Keratinocyte (primary cell): ENCODE results near the gene MAP3K9. TPM values are rescaled to one million over a fixed set of nuclear protein-coding genes. Genes with fewer than 3 reads are reported as not detected.

Source experiments
- DNase-seq: peaks from one replicate; pipeline ENCODE4 v3.0.0-alpha.2; 2011; ENCODE audit warnings: low read depth, missing footprints, low spot score
- FAIRE-seq: peaks from 2 replicates; lab custom pipeline; 2011; peaks lifted over from hg19 to GRCh38; lab: Jason Lieb, UNC
- H2AFZ ChIP-seq: 2 replicates; pipeline ENCODE4 v1.6.0; 2012; ENCODE audit warnings: low read length, control low read depth, inconsistent platforms; ENCODE audit not compliant: control insufficient read depth
- H3K27ac ChIP-seq: 2 replicates; pipeline ENCODE4 v1.5.1; 2011; ENCODE audit warnings: low read length; ENCODE audit not compliant: control insufficient read depth, insufficient read depth
- H3K27me3 ChIP-seq: 3 replicates; pipeline ENCODE4 v1.6.0; 2011; ENCODE audit warnings: low read length; ENCODE audit not compliant: control insufficient read depth, insufficient read depth; ENCODE audit errors: extremely low read depth
- H3K36me3 ChIP-seq, 2 experiments: 2 replicates in 1 of 2; 3 replicates in 1 of 2; pipeline ENCODE4 v1.5.1; 2011; ENCODE audit warnings: low read length in 2 of 2, mild to moderate bottlenecking in 1 of 2; ENCODE audit not compliant: control insufficient read depth in 2 of 2, insufficient read depth in 2 of 2; ENCODE audit errors: extremely low read depth in 1 of 2
- H3K4me1 ChIP-seq: 3 replicates; pipeline ENCODE4 v1.5.1; 2011; ENCODE audit warnings: low read length; ENCODE audit not compliant: control insufficient read depth, insufficient read depth; ENCODE audit errors: extremely low read depth
- H3K4me2 ChIP-seq: 3 replicates; pipeline ENCODE4 v1.6.0; 2011; ENCODE audit warnings: low read depth, low read length; ENCODE audit not compliant: control insufficient read depth, insufficient read depth; ENCODE audit errors: extremely low read depth
- H3K4me3 ChIP-seq, 3 experiments: fragments of 200-600 bp in 1 of 3; sonication (generic) in 1 of 3; 2 replicates in 2 of 3; 3 replicates in 1 of 3; pipeline ENCODE4 v1.5.1; 2011 to 2016; ENCODE audit warnings: low read length in 3 of 3, mild to moderate bottlenecking in 3 of 3, control low read depth in 2 of 3, inconsistent platforms in 1 of 3, low read depth in 1 of 3, mixed read lengths in 1 of 3, mixed run types in 1 of 3, moderate library complexity in 1 of 3; ENCODE audit not compliant: control insufficient read depth in 2 of 3, insufficient read depth in 2 of 3; ENCODE audit errors: extremely low read depth in 1 of 3
- H3K79me2 ChIP-seq: 2 replicates; pipeline ENCODE4 v1.6.0; 2012; ENCODE audit warnings: low read length; ENCODE audit not compliant: control insufficient read depth, insufficient read depth
- H3K9ac ChIP-seq: 3 replicates; pipeline ENCODE4 v1.6.0; 2011; ENCODE audit warnings: low read length; ENCODE audit not compliant: control insufficient read depth, insufficient read depth; ENCODE audit errors: extremely low read depth
- H3K9me1 ChIP-seq: 3 replicates; pipeline ENCODE4 v1.6.0; 2011; ENCODE audit warnings: low read length; ENCODE audit not compliant: control insufficient read depth, insufficient read depth; ENCODE audit errors: extremely low read depth
- H3K9me3 ChIP-seq: 2 replicates; pipeline ENCODE4 v1.5.1; 2012; ENCODE audit warnings: low read depth, low read length; ENCODE audit not compliant: control insufficient read depth
- H4K20me1 ChIP-seq: 3 replicates; pipeline ENCODE4 v1.6.0; 2011; ENCODE audit warnings: low read length; ENCODE audit not compliant: control insufficient read depth, insufficient read depth; ENCODE audit errors: extremely low read depth
- EZH2 ChIP-seq: IDR thresholded peaks from one replicate; pipeline ENCODE4 v1.6.1; 2012; ENCODE audit warnings: inconsistent platforms, mild to moderate bottlenecking, low read length, moderate library complexity
- dilution Hi-C: fragments of 300-500 bp; cut with MboI; formaldehyde crosslinking; loops from one replicate; pipeline ENCODE4 v1.7.0; 2020; ENCODE audit warnings: low sequenced_read_pairs; ENCODE audit not compliant: extremely low pct_ligation_motif_present
- polyA plus RNA-seq, 5 experiments: library from polyadenylated mRNA; depleted of rRNA in 3 of 5; stranded (reverse) in 3 of 5; stranded (forward) in 1 of 5; unstranded in 1 of 5; fragments of >200 nt; gene quantifications; 1 replicate in 1 of 5; 2 replicates in 3 of 5; 3 replicates in 1 of 5; pipeline versions ENCODE4 v1.2.1 to v1.2.3, GENCODE V29; 2011 to 2012; ENCODE audit warnings: missing spikeins in 2 of 5, low read depth in 1 of 5, low replicate concordance in 1 of 5
- TF ChIP-seq, protein P1 (sequence below), 3 experiments: IDR thresholded peaks in 1 of 3; conservative IDR thresholded peaks in 1 of 3; optimal IDR thresholded peaks in 1 of 3; 2 replicates in 2 of 3; 3 replicates in 1 of 3; pipeline versions ENCODE3 to v1.5.1; 2011; ENCODE audit warnings: low read length in 3 of 3, mild to moderate bottlenecking in 3 of 3, moderate library complexity in 2 of 3, control low read depth in 1 of 3, inconsistent platforms in 1 of 3; ENCODE audit not compliant: insufficient read depth in 2 of 3; ENCODE audit errors: extremely low read depth in 1 of 3

MAP3K9 gene
- polyA plus RNA-seq, 1 donor (not counting 4 experiments of a cell fraction or from before 2014, with no cell fraction given) = 7.2 TPM

DNA sequence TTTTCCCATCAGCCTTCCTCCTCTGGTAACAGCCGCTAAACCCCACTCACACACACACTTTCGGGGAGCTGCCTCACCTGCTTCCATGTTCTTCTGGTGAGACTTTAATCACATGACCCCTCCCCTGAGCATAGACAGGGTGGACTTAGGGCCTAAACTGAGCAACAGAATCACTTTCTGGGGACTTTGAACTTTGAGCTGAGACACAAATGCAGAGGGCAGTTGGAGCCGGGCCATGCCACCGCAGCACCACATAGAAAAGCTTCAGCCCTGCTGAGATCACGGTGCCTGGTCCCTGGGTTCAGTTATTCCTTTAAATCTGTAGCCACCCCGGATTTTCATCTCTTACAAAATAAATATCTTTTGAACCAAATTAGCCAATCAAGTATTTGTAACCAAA, 18.4 kb upstream of the MAP3K9 start:
- dilution Hi-C loops = no loop called here
- no peaks in the 10 kb centered on the region for H4K20me1 ChIP-seq
- no peak for FAIRE-seq

DNA sequence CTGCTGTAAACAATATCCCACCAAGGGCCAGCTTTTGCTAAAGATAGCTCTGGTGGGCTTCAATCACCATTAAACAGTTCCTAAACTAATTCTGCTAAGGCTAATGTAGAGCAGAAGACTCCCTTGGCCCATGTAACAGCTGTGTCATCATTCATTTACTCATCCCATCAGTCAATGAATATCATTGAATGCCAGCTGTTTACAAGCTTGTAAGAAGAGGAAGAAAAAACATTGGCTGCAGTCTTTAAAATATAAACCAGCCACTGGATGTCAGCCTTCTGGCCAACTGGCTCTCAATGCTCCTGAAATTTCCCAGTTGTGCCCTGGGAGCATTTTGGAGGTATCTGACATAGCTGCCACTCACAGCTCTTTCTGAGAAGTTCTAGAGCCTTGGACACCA, 18.0 kb upstream of the MAP3K9 start:
- Histone ChIP-seq H2AFZ (no peak overlapping the region), H3K27me3 (no peaks in the 10 kb centered on the region), H3K9me1 (no peaks in the 10 kb centered on the region), H3K79me2 (no peaks in the 10 kb centered on the region), H3K36me3 (no peaks in the 10 kb centered on the region), H3K9me3 (no peaks in the 10 kb centered on the region), H4K20me1 (no peaks in the 10 kb centered on the region), H3K27ac (no peak overlapping the region), H3K4me3 (no peak overlapping the region), H3K4me1 (no peaks in the 10 kb centered on the region), H3K4me2 (no peak overlapping the region), H3K9ac (no peak overlapping the region)
- no peak for FAIRE-seq
- no peak for DNase-seq
- TF ChIP-seq EZH2 = no peak
- TF ChIP-seq, protein P1, sequence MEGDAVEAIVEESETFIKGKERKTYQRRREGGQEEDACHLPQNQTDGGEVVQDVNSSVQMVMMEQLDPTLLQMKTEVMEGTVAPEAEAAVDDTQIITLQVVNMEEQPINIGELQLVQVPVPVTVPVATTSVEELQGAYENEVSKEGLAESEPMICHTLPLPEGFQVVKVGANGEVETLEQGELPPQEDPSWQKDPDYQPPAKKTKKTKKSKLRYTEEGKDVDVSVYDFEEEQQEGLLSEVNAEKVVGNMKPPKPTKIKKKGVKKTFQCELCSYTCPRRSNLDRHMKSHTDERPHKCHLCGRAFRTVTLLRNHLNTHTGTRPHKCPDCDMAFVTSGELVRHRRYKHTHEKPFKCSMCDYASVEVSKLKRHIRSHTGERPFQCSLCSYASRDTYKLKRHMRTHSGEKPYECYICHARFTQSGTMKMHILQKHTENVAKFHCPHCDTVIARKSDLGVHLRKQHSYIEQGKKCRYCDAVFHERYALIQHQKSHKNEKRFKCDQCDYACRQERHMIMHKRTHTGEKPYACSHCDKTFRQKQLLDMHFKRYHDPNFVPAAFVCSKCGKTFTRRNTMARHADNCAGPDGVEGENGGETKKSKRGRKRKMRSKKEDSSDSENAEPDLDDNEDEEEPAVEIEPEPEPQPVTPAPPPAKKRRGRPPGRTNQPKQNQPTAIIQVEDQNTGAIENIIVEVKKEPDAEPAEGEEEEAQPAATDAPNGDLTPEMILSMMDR (optimal IDR thresholded peaks at IDR 0.05 in 1 of 3, IDR thresholded peaks at IDR 0.05 in 1 of 3, conservative IDR thresholded peaks at IDR 0.05 in 1 of 3; ENCODE audit: extremely low read depth in 1 of 3, insufficient read depth in 2 of 3, low read length in 3 of 3) = no peak
- dilution Hi-C loops = no loop called here

More for the DNA sequence above, 18.4 kb upstream of the MAP3K9 start:
- Histone ChIP-seq H3K4me3 (no peak overlapping the region), H3K9me1 (no peaks in the 10 kb centered on the region), H3K9ac (no peak overlapping the region), H3K4me1 (no peaks in the 10 kb centered on the region), H2AFZ (no peak overlapping the region), H3K4me2 (no peak overlapping the region), H3K27ac (no peak overlapping the region), H3K79me2 (no peaks in the 10 kb centered on the region), H3K9me3 (no peaks in the 10 kb centered on the region), H3K36me3 (no peaks in the 10 kb centered on the region), H3K27me3 (no peaks in the 10 kb centered on the region)
- no peak for TF ChIP-seq EZH2
- TF ChIP-seq, protein P1 (optimal IDR thresholded peaks at IDR 0.05 in 1 of 3, IDR thresholded peaks at IDR 0.05 in 1 of 3, conservative IDR thresholded peaks at IDR 0.05 in 1 of 3; ENCODE audit: extremely low read depth in 1 of 3, insufficient read depth in 2 of 3, low read length in 3 of 3) = no peak
- DNase-seq = no peak
